HepG2 (cell line): ENCODE results near the gene GAS2L1. TPM values are rescaled to one million over a fixed set of nuclear protein-coding genes. Genes with fewer than 3 reads are reported as not detected.

Source experiments
- ATAC-seq: fragments of 200-7000 bp; cut with Tn5 transposase; 3 replicates; pipeline ENCODE4 v1.9.1; 2020; ENCODE audit warnings: mild to moderate bottlenecking, moderate library complexity
- BruUV-seq: library from RNA; stranded (reverse); fragments of 400-500 nt; replicated peaks from 2 replicates; lab custom pipeline; 2021; lab: Mats Ljungman, UMichigan
- CTCF ChIA-PET: fragments of 300-600 bp; formaldehyde crosslinking; extraction: SDS; loops from one replicate; lab custom pipeline; 2021; ENCODE audit warnings: low total read pairs, inconsistent platforms, low intra/inter-chr PET ratio; lab: Yijun Ruan, JAX
- POLR2A ChIA-PET: fragments of 350-600 bp; sonication (Branson Sonifier 250); formaldehyde crosslinking; loops from one replicate; lab custom pipeline; 2020; ENCODE audit warnings: antibody characterized with exemption, inconsistent platforms; lab: Yijun Ruan, JAX
- DNase-seq: peaks from one replicate; pipeline ENCODE4 v3.0.0-alpha.2; 2015; ENCODE audit warnings: low spot score
- FAIRE-seq: peaks from 3 replicates; lab custom pipeline; 2011; peaks lifted over from hg19 to GRCh38; lab: Jason Lieb, UNC
- H2AFZ ChIP-seq: one replicate; pipeline ENCODE4 v1.6.1; 2011; ENCODE audit warnings: low read length, inconsistent platforms
- H3K27ac ChIP-seq: fragments of 300-600 bp; 3 replicates; pipeline ENCODE4 v1.8.0; 2011; ENCODE audit warnings: mixed run types, mild to moderate bottlenecking, mixed read lengths, low read length, inconsistent platforms; ENCODE audit not compliant: insufficient read depth; ENCODE audit errors: extremely low read length
- H3K27me3 ChIP-seq, 2 experiments: fragments of 200-600 bp in 1 of 2; 2 replicates in 1 of 2; 3 replicates in 1 of 2; pipeline versions ENCODE4 v1.6.0 to v1.8.0; 2011; ENCODE audit warnings: low read length in 2 of 2, mild to moderate bottlenecking in 2 of 2, moderate library complexity in 2 of 2, inconsistent platforms in 1 of 2; ENCODE audit not compliant: insufficient read depth in 2 of 2, control insufficient read depth in 1 of 2
- H3K36me3 ChIP-seq, 2 experiments: fragments of 200-600 bp in 1 of 2; replicated peaks in 1 of 2; 2 replicates in 1 of 2; 3 replicates in 1 of 2; pipeline versions ENCODE4 v1.5.1 to v1.8.0; 2011; ENCODE audit warnings: low read length in 2 of 2, inconsistent platforms in 1 of 2; ENCODE audit not compliant: insufficient read depth in 2 of 2, control insufficient read depth in 1 of 2
- H3K4me1 ChIP-seq: 2 replicates; pipeline ENCODE4 v1.5.1; 2012; ENCODE audit warnings: low read length, inconsistent platforms; ENCODE audit not compliant: insufficient read depth
- H3K4me2 ChIP-seq: 2 replicates; pipeline ENCODE4 v1.6.0; 2011; ENCODE audit warnings: low read depth, low read length, inconsistent platforms
- H3K4me3 ChIP-seq, 3 experiments: fragments of 200-600 bp in 1 of 3; sonication (generic), shearing (Covaris generic) in 1 of 3; replicated peaks in 1 of 3; 2 replicates each; pipeline ENCODE4 v1.5.1; 2011 to 2016; ENCODE audit warnings: low read length in 3 of 3, inconsistent platforms in 2 of 3, low read depth in 2 of 3, mild to moderate bottlenecking in 2 of 3, control low read depth in 1 of 3, mixed read lengths in 1 of 3; ENCODE audit not compliant: insufficient read depth in 1 of 3
- H3K79me2 ChIP-seq: one replicate; pipeline ENCODE4 v1.6.1; 2011; ENCODE audit warnings: low read length, inconsistent platforms; ENCODE audit not compliant: insufficient read depth
- H3K9ac ChIP-seq: 2 replicates; pipeline ENCODE4 v1.6.0; 2011; ENCODE audit warnings: mild to moderate bottlenecking, low read depth, low read length, inconsistent platforms; ENCODE audit not compliant: insufficient read depth
- H3K9me3 ChIP-seq: 2 replicates; pipeline ENCODE4 v1.5.1; 2012; ENCODE audit warnings: mild to moderate bottlenecking, low read length
- H4K20me1 ChIP-seq: 2 replicates; pipeline ENCODE4 v1.6.0; 2011; ENCODE audit warnings: inconsistent platforms, mild to moderate bottlenecking, low read length, moderate library complexity; ENCODE audit not compliant: insufficient read depth
- BHLHE40 ChIP-seq: IDR thresholded peaks from 2 replicates; pipeline ENCODE4 v1.6.1; 2011; ENCODE audit warnings: low read length, improper control_type of control experiment
- CREB3 ChIP-seq: sonication (generic); formaldehyde crosslinking; IDR thresholded peaks from 2 replicates; pipeline ENCODE4 v1.5.0; 2020; ENCODE audit warnings: missing genetic modification reagents
- SNAI1 ChIP-seq: sonication (generic); formaldehyde crosslinking; IDR thresholded peaks from 2 replicates; pipeline ENCODE4 v1.5.0; 2020; ENCODE audit warnings: mild to moderate bottlenecking, missing genetic modification reagents, borderline replicate concordance
- ZFP62 ChIP-seq: sonication (generic); formaldehyde crosslinking; IDR thresholded peaks from 2 replicates; pipeline ENCODE4 v1.4.0; 2020; ENCODE audit warnings: missing genetic modification reagents
- ZNF773 ChIP-seq: sonication (generic); formaldehyde crosslinking; IDR thresholded peaks from 2 replicates; pipeline ENCODE4 v1.4.0; 2020; ENCODE audit warnings: missing genetic modification reagents, borderline replicate concordance
- WGBS: methylation state at CpG from one replicate; pipeline ENCODE4 v1.1.6; 2017; ENCODE audit warnings: low lambda C conversion rate; 5-methylcytosine and 5-hydroxymethylcytosine counted together
- in situ Hi-C: cut with HindIII; loops from 2 replicates; pipeline ENCODE4 v1.10.0; 2017; ENCODE audit warnings: low pct_unique_long_range_greater_than_20kb; ENCODE audit not compliant: extremely low pct_ligation_motif_present
- intact Hi-C: fragments of 100-400 bp; cut with micrococcal nuclease; formaldehyde crosslinking; loops from one replicate; pipeline ENCODE4 v1.10.0; 2022; ENCODE audit not compliant: unreplicated experiment
- polyA plus RNA-seq, 8 experiments: library from polyadenylated mRNA; depleted of rRNA in 3 of 8; stranded (reverse) in 7 of 8; unstranded in 1 of 8; fragments of >200 nt; fragmentation: Illumina TruSeq in 4 of 8; extraction: Trizol in 4 of 8; gene quantifications; 2 replicates each; pipeline versions ENCODE4 v1.2.1 to v1.2.3, GENCODE V29; 2011 to 2016; ENCODE audit warnings: low read depth in 4 of 8, missing spikeins in 1 of 8, mixed read lengths in 1 of 8; ENCODE audit not compliant: insufficient read depth in 1 of 8
- total RNA-seq, 5 experiments: library from RNA; depleted of rRNA; stranded (reverse); fragments of >200 nt; fragmentation: Illumina TruSeq; extraction: Trizol; gene quantifications; 2 replicates each; pipeline ENCODE4 v1.2.3, GENCODE V29; 2016; ENCODE audit warnings: low read depth in 1 of 5
- TF ChIP-seq, protein P1 (sequence below): sonication (generic); formaldehyde crosslinking; IDR thresholded peaks from 2 replicates; pipeline ENCODE4 v1.5.1; 2020; ENCODE audit warnings: missing genetic modification reagents, mild to moderate bottlenecking, borderline replicate concordance

The GAS2L1 gene
- total and polyA plus RNA-seq, 2 of the 13 experiments (the other 11 are each of a cell fraction or from before 2014, with no cell fraction given) = 1.8 to 3.3 TPM

DNA sequence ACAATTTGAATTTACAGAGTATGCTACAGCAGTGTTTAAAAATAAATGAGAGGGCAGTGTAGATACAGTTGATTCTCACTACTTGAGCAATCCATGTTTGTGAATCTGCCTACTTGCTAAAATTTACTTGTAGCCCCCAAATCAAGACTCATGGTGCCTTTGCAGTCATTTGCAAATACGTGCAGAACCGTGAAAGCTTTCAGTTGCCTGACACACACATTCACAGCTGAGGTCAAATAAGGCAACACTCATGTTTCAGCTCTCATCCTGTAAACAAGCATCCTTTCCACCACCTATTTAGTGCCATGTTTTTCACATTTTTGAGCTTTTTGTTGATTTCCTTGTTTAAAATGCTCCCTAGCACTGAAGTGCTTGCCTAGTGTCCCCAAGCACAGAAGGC, 41.6 kb downstream of the GAS2L1 start:
- no peak for FAIRE-seq
- no peak for DNase-seq
- no peak overlapping the region for H2AFZ ChIP-seq
- ChIA-PET CTCF (no interaction called here), POLR2A (no interaction called here)
- 94% methylated on average over 2 of the region's 2 CpGs for WGBS
- H3K36me3 ChIP-seq = peaks cover 16 to 58% of the 10 kb centered on the region in 2 experiments
- H3K79me2 ChIP-seq = no peaks in the 10 kb centered on the region
- no peak overlapping the region for H3K4me2 ChIP-seq
- no peak for ATAC-seq
- intact Hi-C loops = no loop called here
- H3K9ac ChIP-seq = no peak overlapping the region
- in situ Hi-C loops = no loop called here
- H3K4me1 ChIP-seq = peaks cover 15% of the 10 kb centered on the region
- no peaks in the 10 kb centered on the region for H3K9me3 ChIP-seq
- no peak overlapping the region for H3K4me3 ChIP-seq
- no peaks in the 10 kb centered on the region for H3K27me3 ChIP-seq
- TSS peak; percentile 34 for BruUV-seq
- H4K20me1 ChIP-seq = no peaks in the 10 kb centered on the region
- TF ChIP-seq, protein P1, sequence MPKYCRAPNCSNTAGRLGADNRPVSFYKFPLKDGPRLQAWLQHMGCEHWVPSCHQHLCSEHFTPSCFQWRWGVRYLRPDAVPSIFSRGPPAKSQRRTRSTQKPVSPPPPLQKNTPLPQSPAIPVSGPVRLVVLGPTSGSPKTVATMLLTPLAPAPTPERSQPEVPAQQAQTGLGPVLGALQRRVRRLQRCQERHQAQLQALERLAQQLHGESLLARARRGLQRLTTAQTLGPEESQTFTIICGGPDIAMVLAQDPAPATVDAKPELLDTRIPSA = no peak
- TF ChIP-seq SNAI1 (CRISPR knock-in tag) (no peak), BHLHE40 (no peak)
- no peak overlapping the region for H3K27ac ChIP-seq

- Histone ChIP-seq H3K27me3 (no peaks in the 10 kb centered on the region), H3K9me3 (no peaks in the 10 kb centered on the region), H3K9ac (no peak overlapping the region), H3K79me2 (no peaks in the 10 kb centered on the region), H3K36me3 (peaks cover 17 to 65% of the 10 kb centered on the region in 2 experiments), H2AFZ (no peak overlapping the region), H3K4me3 (no peak overlapping the region), H3K4me2 (no peak overlapping the region), H3K27ac (no peak overlapping the region), H4K20me1 (no peaks in the 10 kb centered on the region), H3K4me1 (peaks cover 9% of the 10 kb centered on the region)
- ATAC-seq (no peak), DNase-seq (no peak), FAIRE-seq (no peak)
- intact Hi-C loops = no loop called here
- TF ChIP-seq ZNF773 (CRISPR knock-in tag) (no peak), CREB3 (CRISPR knock-in tag) (no peak), ZFP62 (CRISPR knock-in tag) (no peak)
- ChIA-PET CTCF (no interaction called here), POLR2A (no interaction called here)
- WGBS = 96% methylated on average over 18 of the region's 18 CpGs
- no TSS peak for BruUV-seq
- in situ Hi-C loops = no loop called here
Observed at GRCh38 chr22:29348956-29349355, 42.5 kb downstream of the GAS2L1 start.
